ENCODE results near the gene DLEC1.

DNA sequence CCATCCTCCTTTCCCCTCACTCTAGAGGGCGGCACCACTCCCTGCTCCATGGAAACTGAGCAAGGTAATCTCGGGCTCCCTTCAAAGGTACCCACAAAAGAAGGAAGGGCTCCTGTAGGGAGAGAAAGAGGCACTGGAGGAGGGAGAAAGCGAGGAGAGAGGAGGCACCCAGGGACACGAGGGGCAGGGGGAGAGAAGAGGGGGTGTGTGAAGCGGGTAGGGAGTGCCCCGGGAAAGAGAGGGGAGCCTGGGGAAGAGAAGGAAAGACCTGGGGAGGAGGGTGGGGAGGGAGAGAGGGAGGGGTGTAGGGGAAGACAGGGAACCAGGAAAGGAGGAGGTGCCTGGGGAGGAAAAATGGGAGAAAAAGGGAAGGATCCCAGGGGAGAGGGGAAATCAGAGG, 47.9 kb upstream of the DLEC1 start:
- TF ChIP-seq POLR2A (IDR thresholded peaks at IDR 0.05) = no peak
- TF ChIP-seq, protein P1, sequence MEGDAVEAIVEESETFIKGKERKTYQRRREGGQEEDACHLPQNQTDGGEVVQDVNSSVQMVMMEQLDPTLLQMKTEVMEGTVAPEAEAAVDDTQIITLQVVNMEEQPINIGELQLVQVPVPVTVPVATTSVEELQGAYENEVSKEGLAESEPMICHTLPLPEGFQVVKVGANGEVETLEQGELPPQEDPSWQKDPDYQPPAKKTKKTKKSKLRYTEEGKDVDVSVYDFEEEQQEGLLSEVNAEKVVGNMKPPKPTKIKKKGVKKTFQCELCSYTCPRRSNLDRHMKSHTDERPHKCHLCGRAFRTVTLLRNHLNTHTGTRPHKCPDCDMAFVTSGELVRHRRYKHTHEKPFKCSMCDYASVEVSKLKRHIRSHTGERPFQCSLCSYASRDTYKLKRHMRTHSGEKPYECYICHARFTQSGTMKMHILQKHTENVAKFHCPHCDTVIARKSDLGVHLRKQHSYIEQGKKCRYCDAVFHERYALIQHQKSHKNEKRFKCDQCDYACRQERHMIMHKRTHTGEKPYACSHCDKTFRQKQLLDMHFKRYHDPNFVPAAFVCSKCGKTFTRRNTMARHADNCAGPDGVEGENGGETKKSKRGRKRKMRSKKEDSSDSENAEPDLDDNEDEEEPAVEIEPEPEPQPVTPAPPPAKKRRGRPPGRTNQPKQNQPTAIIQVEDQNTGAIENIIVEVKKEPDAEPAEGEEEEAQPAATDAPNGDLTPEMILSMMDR (IDR thresholded peaks at IDR 0.05) = no peak
